Fibroblast of skin of right quadriceps (primary cell): Measurements from ENCODE around the gene BDH2.

Experiments
- DNase-seq: peaks from one replicate; pipeline ENCODE4 v3.0.0-alpha.2; 2013

Gene BDH2

GRCh38 chr4:103079621-103080020 is 20.0 kb downstream of the BDH2 start:
- DNase-seq = no peak

GRCh38 chr4:103076747-103077347 is 22.8 kb downstream of the BDH2 start, which contains the start of gene SLC9B2:
Gene SLC9B2, minus strand, starts transcription at chr4:103076761. Its CDS starts 9,211 bp downstream, at chr4:103067550.
- DNase-seq = no peak

- DNase-seq = peak; percentile 70
Observed at GRCh38 chr4:103075894-103076746, 23.5 kb downstream of the BDH2 start.

GRCh38 chr4:103075435-103075893 is 24.2 kb downstream of the BDH2 start:
- DNase-seq = peak; percentile 15

- DNase-seq = no peak
Observed at GRCh38 chr4:103074744-103075434, 24.7 kb downstream of the BDH2 start.

GRCh38 chr4:103073792-103074438 is 25.7 kb downstream of the BDH2 start:
- no peak for DNase-seq

- peak; percentile 10 for DNase-seq
Observed at GRCh38 chr4:103067841-103068547, 31.6 kb downstream of the BDH2 start.

- DNase-seq = no peak
Observed at GRCh38 chr4:103060453-103061148, 39.0 kb downstream of the BDH2 start.

GRCh38 chr4:103054030-103054429 is 45.6 kb downstream of the BDH2 start:
- DNase-seq = no peak

- DNase-seq = no peak
Observed at GRCh38 chr4:103052779-103053178, 46.9 kb downstream of the BDH2 start.

- no peak for DNase-seq
Observed at GRCh38 chr4:103052145-103052544, 47.5 kb downstream of the BDH2 start.

- peak; percentile 17 for DNase-seq
Observed at GRCh38 chr4:103050736-103051436, 48.7 kb downstream of the BDH2 start.

GRCh38 chr4:103046416-103047290 is 53.0 kb downstream of the BDH2 start:
- peak; percentile 35 for DNase-seq

- no peak for DNase-seq
Observed at GRCh38 chr4:103044183-103044582, 55.5 kb downstream of the BDH2 start.

- no peak for DNase-seq
Observed at GRCh38 chr4:103036169-103036568, 63.5 kb downstream of the BDH2 start.

GRCh38 chr4:103032574-103032973 is 67.1 kb downstream of the BDH2 start:
- DNase-seq = peak; percentile 25

- DNase-seq = no peak
Observed at GRCh38 chr4:103030791-103031190, 68.8 kb downstream of the BDH2 start.

- DNase-seq = no peak
Observed at GRCh38 chr4:103029300-103029699, 70.3 kb downstream of the BDH2 start.
